PC-3 (cell line): ENCODE measurements around the gene PDZD2. TPM values are rescaled to one million over a fixed set of nuclear protein-coding genes. Genes with fewer than 3 reads are reported as not detected.

Experiments used
- ATAC-seq: fragments of 200-7000 bp; cut with Tn5 transposase; 2 replicates; pipeline ENCODE4 v1.9.1; 2020; ENCODE audit warnings: mild to moderate bottlenecking, moderate library complexity
- BruUV-seq: library from RNA; stranded (reverse); fragments of 400-500 nt; replicated peaks from 2 replicates; lab custom pipeline; 2021; lab: Mats Ljungman, UMichigan
- CTCF ChIA-PET: fragments of 300-600 bp; sonication (Branson Sonifier 250); formaldehyde crosslinking; loops from one replicate; lab custom pipeline; 2022; ENCODE audit warnings: antibody characterized with exemption; lab: Charles Lee
- POLR2A ChIA-PET: fragments of 300-600 bp; sonication (Branson Sonifier 250); formaldehyde crosslinking; loops from one replicate; lab custom pipeline; 2022; ENCODE audit warnings: antibody characterized with exemption; ENCODE audit not compliant: unreplicated experiment; lab: Charles Lee
- DNase-seq: peaks from one replicate; pipeline ENCODE4 v3.0.0-alpha.2; 2015
- H2AFZ ChIP-seq: fragments of 300-600 bp; sonication (generic); 2 replicates; pipeline ENCODE4 v1.6.0; 2016; ENCODE audit warnings: antibody characterized with exemption, low read length
- H3F3A ChIP-seq: fragments of 300-600 bp; sonication (generic); one replicate; pipeline ENCODE4 v1.6.0; 2017; ENCODE audit warnings: antibody characterized with exemption, low read length, control low read depth, mild to moderate bottlenecking; ENCODE audit not compliant: unreplicated experiment
- H3K27ac ChIP-seq: fragments of 300-600 bp; sonication (generic); 2 replicates; pipeline ENCODE4 v1.5.1; 2016; ENCODE audit warnings: mild to moderate bottlenecking, low read length
- H3K27me3 ChIP-seq: fragments of 300-600 bp; sonication (generic); 2 replicates; pipeline ENCODE4 v1.6.1; 2016; ENCODE audit warnings: low read length, mixed read lengths
- H3K36me3 ChIP-seq: fragments of 300-600 bp; sonication (generic); 2 replicates; pipeline ENCODE4 v1.6.1; 2016; ENCODE audit warnings: low read depth, mixed run types, low read length, mixed read lengths
- H3K4me1 ChIP-seq: fragments of 300-600 bp; sonication (generic); 2 replicates; pipeline ENCODE4 v1.5.1; 2016; ENCODE audit warnings: low read length; ENCODE audit not compliant: insufficient read depth
- H3K4me2 ChIP-seq: fragments of 300-600 bp; sonication (generic); 2 replicates; pipeline ENCODE4 v1.6.0; 2016; ENCODE audit warnings: low read length
- H3K4me3 ChIP-seq: fragments of 300-600 bp; sonication (generic); 2 replicates; pipeline ENCODE4 v1.5.1; 2016; ENCODE audit warnings: mild to moderate bottlenecking, low read length, mixed read lengths
- H3K79me2 ChIP-seq: fragments of 300-600 bp; sonication (generic); 2 replicates; pipeline ENCODE4 v1.6.1; 2017; ENCODE audit warnings: low read length, mixed read lengths
- H3K9ac ChIP-seq: fragments of 300-600 bp; sonication (generic); 2 replicates; pipeline ENCODE4 v1.6.0; 2016; ENCODE audit warnings: mild to moderate bottlenecking, low read length
- H3K9me2 ChIP-seq: fragments of 300-600 bp; sonication (generic); replicated peaks from 2 replicates; pipeline ENCODE4 v1.6.1; 2016; ENCODE audit warnings: mixed run types, low read length, mixed read lengths
- H3K9me3 ChIP-seq: fragments of 300-600 bp; sonication (generic); 2 replicates; pipeline ENCODE4 v1.6.1; 2016; ENCODE audit warnings: low read length, mixed read lengths
- H4K20me1 ChIP-seq: fragments of 300-600 bp; sonication (generic); 2 replicates; pipeline ENCODE4 v1.6.1; 2016; ENCODE audit warnings: low read length, mixed read lengths
- EZH2 ChIP-seq: fragments of 300-600 bp; sonication (generic); IDR thresholded peaks from one replicate; pipeline ENCODE4 v1.6.1; 2017; ENCODE audit warnings: antibody characterized with exemption, mild to moderate bottlenecking, low read length; ENCODE audit not compliant: unreplicated experiment
- EZH2phosphoT487 ChIP-seq: fragments of 300-600 bp; sonication (generic); IDR thresholded peaks from 2 replicates; pipeline ENCODE4 v1.6.1; 2018; ENCODE audit warnings: mild to moderate bottlenecking, antibody characterized with exemption, low read length, borderline replicate concordance
- intact Hi-C: fragments of 100-400 bp; cut with micrococcal nuclease; formaldehyde crosslinking; loops from 2 replicates; pipeline ENCODE4 v1.9.0; 2023
- total RNA-seq: library from RNA; depleted of rRNA; stranded (reverse); fragments of >200 nt; gene quantifications from 2 replicates; pipeline ENCODE4 v1.2.3, GENCODE V29; 2014
- TF ChIP-seq, protein P1 (sequence below): fragments of 300-600 bp; sonication (generic); conservative IDR thresholded peaks from 2 replicates; pipeline ENCODE4 v1.5.1; 2017; ENCODE audit warnings: antibody characterized with exemption, low read depth, mild to moderate bottlenecking, low read length

PDZD2 gene
- total RNA-seq, 1 experiment from 2014 or later = 2.0 TPM

DNA sequence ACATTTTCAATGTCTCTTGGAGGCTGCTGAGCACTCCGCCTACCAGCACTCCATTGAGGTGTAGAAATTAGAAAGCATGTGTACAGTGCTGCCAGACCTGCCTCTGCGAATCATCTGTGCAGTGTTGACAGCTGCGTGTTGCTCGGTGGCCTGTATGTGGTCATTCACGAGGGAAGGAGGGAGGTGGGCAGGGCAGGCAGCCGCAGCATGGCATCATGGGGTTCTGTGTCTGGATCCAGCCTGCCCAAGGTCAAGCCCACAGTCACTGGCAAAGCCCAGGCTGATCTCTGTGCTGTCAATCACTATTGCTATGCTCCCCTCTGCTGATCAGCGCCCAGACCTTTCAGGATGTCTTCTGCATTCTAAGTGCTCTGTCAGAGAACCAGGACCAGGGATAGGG, 8.0 kb upstream of the PDZD2 start:
- TF ChIP-seq EZH2phosphoT487 (no peak), EZH2 (no peak)
- TF ChIP-seq, protein P1, sequence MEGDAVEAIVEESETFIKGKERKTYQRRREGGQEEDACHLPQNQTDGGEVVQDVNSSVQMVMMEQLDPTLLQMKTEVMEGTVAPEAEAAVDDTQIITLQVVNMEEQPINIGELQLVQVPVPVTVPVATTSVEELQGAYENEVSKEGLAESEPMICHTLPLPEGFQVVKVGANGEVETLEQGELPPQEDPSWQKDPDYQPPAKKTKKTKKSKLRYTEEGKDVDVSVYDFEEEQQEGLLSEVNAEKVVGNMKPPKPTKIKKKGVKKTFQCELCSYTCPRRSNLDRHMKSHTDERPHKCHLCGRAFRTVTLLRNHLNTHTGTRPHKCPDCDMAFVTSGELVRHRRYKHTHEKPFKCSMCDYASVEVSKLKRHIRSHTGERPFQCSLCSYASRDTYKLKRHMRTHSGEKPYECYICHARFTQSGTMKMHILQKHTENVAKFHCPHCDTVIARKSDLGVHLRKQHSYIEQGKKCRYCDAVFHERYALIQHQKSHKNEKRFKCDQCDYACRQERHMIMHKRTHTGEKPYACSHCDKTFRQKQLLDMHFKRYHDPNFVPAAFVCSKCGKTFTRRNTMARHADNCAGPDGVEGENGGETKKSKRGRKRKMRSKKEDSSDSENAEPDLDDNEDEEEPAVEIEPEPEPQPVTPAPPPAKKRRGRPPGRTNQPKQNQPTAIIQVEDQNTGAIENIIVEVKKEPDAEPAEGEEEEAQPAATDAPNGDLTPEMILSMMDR = no peak
- H3K9me3 ChIP-seq = no peaks in the 10 kb centered on the region
- H4K20me1 ChIP-seq = no peaks in the 10 kb centered on the region
- no peaks in the 10 kb centered on the region for H3K36me3 ChIP-seq
- H3K27me3 ChIP-seq = 0 out of 2 replicates have a peak, but pooled peaks cover 3% of the 10 kb centered on the region
- H2AFZ ChIP-seq = no peak overlapping the region
- no peaks in the 10 kb centered on the region for H3F3A ChIP-seq
- no peak overlapping the region for H3K4me3 ChIP-seq
- no peaks in the 10 kb centered on the region for H3K79me2 ChIP-seq
- DNase-seq (no peak), ATAC-seq (no peak)
- BruUV-seq = no TSS peak
- H3K4me1 ChIP-seq = peaks cover 2% of the 10 kb centered on the region
- intact Hi-C loops = no loop called here
- H3K9ac ChIP-seq = no peak overlapping the region
- no peak overlapping the region for H3K27ac ChIP-seq
- no peak overlapping the region for H3K4me2 ChIP-seq
- CTCF ChIA-PET = no interaction called here
- POLR2A ChIA-PET = no interaction called here
- no peaks in the 10 kb centered on the region for H3K9me2 ChIP-seq

DNA sequence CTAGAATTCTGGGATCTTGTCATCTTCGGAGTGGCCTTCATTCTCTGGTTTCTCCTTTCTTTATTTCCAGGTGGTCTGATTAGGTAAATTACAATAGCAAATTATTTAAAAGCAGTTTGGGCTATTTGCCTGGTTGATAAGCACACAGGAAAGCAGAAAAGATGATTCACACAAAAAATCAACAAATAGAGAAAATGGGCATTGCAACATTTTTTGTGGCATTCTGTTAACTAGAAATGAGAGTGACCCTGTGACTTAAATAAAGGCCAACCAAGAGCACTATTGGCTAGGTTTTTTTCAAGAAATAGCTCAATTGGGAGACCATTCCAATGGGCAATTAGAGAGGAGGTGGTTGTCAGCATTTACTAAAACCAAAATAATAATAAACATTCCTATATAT, 6.5 kb upstream of the PDZD2 start:
- intact Hi-C loops = no loop called here
- Histone ChIP-seq H3K9me2 (no peaks in the 10 kb centered on the region), H3K4me1 (no peaks in the 10 kb centered on the region), H3K4me2 (no peak overlapping the region), H3K27me3 (0 out of 2 replicates have a peak, but pooled peaks cover 3% of the 10 kb centered on the region), H3K4me3 (no peak overlapping the region), H3K36me3 (no peaks in the 10 kb centered on the region), H4K20me1 (no peaks in the 10 kb centered on the region), H3F3A (no peaks in the 10 kb centered on the region), H3K27ac (no peak overlapping the region), H3K9me3 (no peaks in the 10 kb centered on the region), H3K79me2 (no peaks in the 10 kb centered on the region), H3K9ac (no peak overlapping the region), H2AFZ (no peak overlapping the region)
- ChIA-PET POLR2A (no interaction called here), CTCF (no interaction called here)
- peak; percentile 65 for DNase-seq
- no TSS peak for BruUV-seq
- TF ChIP-seq, protein P1 = no peak
- no peak for TF ChIP-seq EZH2
- TF ChIP-seq EZH2phosphoT487 = no peak
- no peak for ATAC-seq

DNA sequence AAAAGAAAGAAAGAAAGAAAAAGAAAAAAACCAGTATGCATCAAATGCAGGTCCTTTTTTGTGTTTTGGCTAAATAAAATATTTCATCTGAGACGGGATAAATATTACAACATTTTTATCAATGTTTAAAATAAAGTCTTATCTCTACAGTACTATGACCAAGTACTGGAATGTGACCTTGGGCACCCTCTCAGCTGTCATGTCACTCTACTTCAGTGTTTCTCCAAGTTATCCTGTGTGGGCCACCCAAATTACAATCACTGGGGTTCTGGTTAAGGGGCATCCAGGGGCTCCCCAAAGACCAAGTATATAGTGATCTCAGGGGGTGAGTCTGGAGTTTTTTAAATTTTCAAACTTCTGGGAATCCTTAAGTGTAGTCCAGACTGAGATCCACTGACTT, 3.5 kb upstream of the PDZD2 start:
- ATAC-seq = no peak
- Histone ChIP-seq H3K9ac (no peak overlapping the region), H3K9me3 (no peaks in the 10 kb centered on the region), H3K4me2 (no peak overlapping the region), H3K9me2 (no peaks in the 10 kb centered on the region), H3K4me3 (no peak overlapping the region), H2AFZ (no peak overlapping the region), H3F3A (no peaks in the 10 kb centered on the region), H4K20me1 (no peaks in the 10 kb centered on the region), H3K79me2 (no peaks in the 10 kb centered on the region), H3K4me1 (peaks cover 5% of the 10 kb centered on the region; the same call in 1 of the 2 replicates), H3K27ac (no peak overlapping the region; the same call in 1 of the 2 replicates), H3K27me3 (peaks cover 13% of the 10 kb centered on the region), H3K36me3 (no peaks in the 10 kb centered on the region)
- BruUV-seq = no TSS peak
- intact Hi-C loops = no loop called here
- TF ChIP-seq, protein P1 = no peak
- TF ChIP-seq EZH2 = no peak
- no peak for TF ChIP-seq EZH2phosphoT487
- no peak for DNase-seq
- ChIA-PET POLR2A (no interaction called here), CTCF (no interaction called here)
